Activated CD4-positive, alpha-beta T cell treated with anti-CD3 and anti-CD28 coated beads, Interleukin-2, amount 10 ng/mL, durations not matched to agents 24 days and 14 days (primary cell): Measurements from ENCODE around the gene RFXANK. TPM values are rescaled to one million over a fixed set of nuclear protein-coding genes. Genes with fewer than 3 reads are reported as not detected.

Experiments used
- DNase-seq: peaks from one replicate; pipeline ENCODE4 v3.0.0; 2022
- H3K27ac Mint-ChIP-seq: one replicate; pipeline ENCODE4 v1.8.0; 2022; ENCODE audit warnings: mild to moderate bottlenecking, mixed read lengths
- H3K27me3 Mint-ChIP-seq: one replicate; pipeline ENCODE4 v1.8.0; 2022; ENCODE audit warnings: mixed read lengths
- H3K36me3 Mint-ChIP-seq: one replicate; pipeline ENCODE4 v1.8.0; 2022; ENCODE audit warnings: low read depth, mild to moderate bottlenecking, mixed read lengths
- H3K4me1 Mint-ChIP-seq: one replicate; pipeline ENCODE4 v1.8.0; 2021; ENCODE audit warnings: mixed read lengths
- H3K4me3 Mint-ChIP-seq: one replicate; pipeline ENCODE4 v1.8.0; 2022; ENCODE audit warnings: mild to moderate bottlenecking, moderate library complexity, mixed read lengths
- H3K9me3 Mint-ChIP-seq: one replicate; pipeline ENCODE4 v1.8.0; 2021; ENCODE audit warnings: mixed read lengths
- intact Hi-C: fragments of 100-400 bp; cut with micrococcal nuclease; formaldehyde crosslinking; loops from one replicate; pipeline ENCODE4 v1.15.1; 2023
- total RNA-seq: library from RNA; stranded (reverse); gene quantifications from 2 replicates; pipeline ENCODE4 v1.2.3, GENCODE V29; 2022

The RFXANK gene
- total RNA-seq, 1 donor from 2014 or later = 111 TPM

- H3K9me3 Mint-ChIP-seq = no peaks in the 10 kb centered on the region
- DNase-seq = no peak
- peaks cover 20% of the 10 kb centered on the region for H3K27me3 Mint-ChIP-seq
- no peaks in the 10 kb centered on the region for H3K4me1 Mint-ChIP-seq
- no peak overlapping the region for H3K4me3 Mint-ChIP-seq
- intact Hi-C loops = no loop called here
- H3K27ac Mint-ChIP-seq = no peak overlapping the region
- H3K36me3 Mint-ChIP-seq = no peaks in the 10 kb centered on the region
Measured at GRCh38 chr19:19223060-19223459, 31.0 kb downstream of the RFXANK start.

DNA sequence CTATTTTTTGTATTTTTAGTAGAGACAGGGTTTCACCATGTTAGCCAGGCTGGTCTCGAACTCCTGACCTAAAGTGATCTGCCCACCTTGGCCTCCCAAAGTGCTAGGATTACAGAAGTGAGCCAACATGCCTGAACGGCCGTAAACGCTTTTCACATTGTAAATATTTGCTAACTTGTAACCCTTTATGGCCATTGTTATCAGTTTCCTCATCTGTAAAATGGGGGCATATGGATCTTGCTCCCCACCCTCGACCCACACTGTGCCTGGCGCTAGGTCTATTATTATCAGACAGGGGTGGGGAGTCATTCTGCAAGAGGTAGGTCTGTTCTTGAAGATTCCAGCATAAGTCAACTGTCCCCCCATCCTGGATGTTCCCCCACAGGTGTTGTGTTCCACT lies 31.6 kb downstream of the RFXANK start:
- no peak for DNase-seq
- no peaks in the 10 kb centered on the region for H3K9me3 Mint-ChIP-seq
- H3K27ac Mint-ChIP-seq = no peak overlapping the region
- intact Hi-C loops = no loop called here
- peaks cover 20% of the 10 kb centered on the region for H3K27me3 Mint-ChIP-seq
- H3K36me3 Mint-ChIP-seq = no peaks in the 10 kb centered on the region
- no peak overlapping the region for H3K4me3 Mint-ChIP-seq
- H3K4me1 Mint-ChIP-seq = no peaks in the 10 kb centered on the region

- peaks cover 18% of the 10 kb centered on the region for H3K27me3 Mint-ChIP-seq
- H3K9me3 Mint-ChIP-seq = no peaks in the 10 kb centered on the region
- H3K4me1 Mint-ChIP-seq = no peaks in the 10 kb centered on the region
- no peaks in the 10 kb centered on the region for H3K36me3 Mint-ChIP-seq
- DNase-seq = no peak
- peak overlapping the region; percentile 63 for H3K4me3 Mint-ChIP-seq
- intact Hi-C loops = no loop called here
- H3K27ac Mint-ChIP-seq = no peak overlapping the region
Measured at GRCh38 chr19:19224150-19224851, 32.2 kb downstream of the RFXANK start.

- Mint-ChIP-seq H3K36me3 (no peaks in the 10 kb centered on the region), H3K9me3 (no peaks in the 10 kb centered on the region), H3K4me3 (peak overlapping the region; percentile 80), H3K4me1 (no peaks in the 10 kb centered on the region), H3K27ac (peak overlapping the region; percentile 34), H3K27me3 (peaks cover 18% of the 10 kb centered on the region)
- peak; percentile 94 for DNase-seq
- intact Hi-C loops = loop anchor here (1.0 kb wide), 1 partner anchor 79 kb away; no protein-coding TSS in a partner anchor
Measured at GRCh38 chr19:19224852-19225494, 32.9 kb downstream of the RFXANK start.

DNA sequence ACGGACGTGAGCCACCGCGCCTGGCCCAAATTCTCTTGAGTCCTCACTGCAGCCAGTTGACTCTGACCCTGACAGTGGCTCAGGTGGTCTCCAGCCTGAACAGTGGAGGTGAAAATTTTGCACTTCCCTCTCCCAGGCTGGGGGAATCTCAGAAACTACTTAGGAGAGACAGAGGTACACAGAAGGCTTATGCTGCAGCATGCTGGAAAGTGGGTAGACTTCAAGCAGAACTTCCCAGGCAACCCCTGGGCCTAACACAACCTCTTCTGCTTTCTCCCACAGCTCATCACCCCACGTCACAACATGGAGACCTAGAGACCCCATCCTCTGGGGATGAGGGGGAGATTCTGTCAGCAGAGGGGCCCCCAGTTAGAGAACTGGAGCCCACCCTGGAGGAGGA lies 34.1 kb downstream of the RFXANK start:
- H3K9me3 Mint-ChIP-seq = no peaks in the 10 kb centered on the region
- intact Hi-C loops = no loop called here
- H3K4me1 Mint-ChIP-seq = no peaks in the 10 kb centered on the region
- peaks cover 16% of the 10 kb centered on the region for H3K27me3 Mint-ChIP-seq
- no peak overlapping the region for H3K27ac Mint-ChIP-seq
- DNase-seq = no peak
- H3K36me3 Mint-ChIP-seq = no peaks in the 10 kb centered on the region
- H3K4me3 Mint-ChIP-seq = no peak overlapping the region

DNA sequence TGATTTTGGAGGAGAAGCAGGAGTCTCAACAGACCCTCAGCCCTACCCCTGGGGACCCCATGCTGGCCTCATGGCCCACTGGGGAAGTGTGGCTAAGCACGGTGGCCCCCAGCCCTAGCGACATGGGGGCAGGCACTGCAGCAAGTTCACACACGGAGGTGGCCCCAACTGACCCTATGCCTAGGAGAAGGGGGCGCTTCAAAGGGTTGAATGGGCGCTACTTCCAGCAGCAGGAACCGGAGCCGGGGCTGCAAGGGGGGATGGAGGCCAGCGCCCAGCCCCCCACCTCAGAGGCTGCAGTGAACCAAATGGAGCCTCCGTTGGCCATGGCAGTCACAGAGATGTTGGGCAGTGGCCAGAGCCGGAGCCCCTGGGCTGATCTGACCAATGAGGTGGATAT lies 34.6 kb downstream of the RFXANK start:
- H3K9me3 Mint-ChIP-seq = no peaks in the 10 kb centered on the region
- H3K27me3 Mint-ChIP-seq = peaks cover 16% of the 10 kb centered on the region
- H3K4me3 Mint-ChIP-seq = no peak overlapping the region
- no peak for DNase-seq
- intact Hi-C loops = no loop called here
- no peaks in the 10 kb centered on the region for H3K4me1 Mint-ChIP-seq
- H3K36me3 Mint-ChIP-seq = no peaks in the 10 kb centered on the region
- no peak overlapping the region for H3K27ac Mint-ChIP-seq

GRCh38 chr19:19227217-19227616 lies 35.2 kb downstream of the RFXANK start:
- Mint-ChIP-seq H3K4me3 (no peak overlapping the region), H3K9me3 (no peaks in the 10 kb centered on the region), H3K4me1 (no peaks in the 10 kb centered on the region), H3K27me3 (peaks cover 16% of the 10 kb centered on the region), H3K27ac (no peak overlapping the region), H3K36me3 (no peaks in the 10 kb centered on the region)
- intact Hi-C loops = no loop called here
- DNase-seq = no peak

DNA sequence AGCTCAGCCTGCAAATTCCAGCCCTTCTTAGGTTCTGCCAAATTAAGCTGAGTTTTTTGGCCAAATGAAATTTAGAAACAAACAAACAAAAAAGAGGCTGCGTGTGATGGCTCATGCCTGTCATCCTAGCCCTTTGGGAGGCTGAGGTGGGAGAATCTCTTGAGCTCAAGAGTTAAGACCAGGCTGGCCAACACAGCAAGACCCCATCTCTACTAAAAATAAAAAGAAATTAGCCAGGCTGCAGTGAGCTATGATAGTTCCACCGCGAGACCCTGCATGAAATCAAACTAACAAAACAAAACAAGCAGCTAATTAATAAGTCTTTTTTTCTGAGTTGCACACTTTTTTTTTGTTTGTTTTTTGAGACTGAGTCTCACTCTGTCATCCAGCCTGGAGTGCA lies 37.6 kb downstream of the RFXANK start:
- H3K27ac Mint-ChIP-seq = no peak overlapping the region
- H3K4me3 Mint-ChIP-seq = no peak overlapping the region
- intact Hi-C loops = no loop called here
- no peaks in the 10 kb centered on the region for H3K9me3 Mint-ChIP-seq
- DNase-seq = no peak
- no peaks in the 10 kb centered on the region for H3K4me1 Mint-ChIP-seq
- H3K27me3 Mint-ChIP-seq = peaks cover 4% of the 10 kb centered on the region
- no peaks in the 10 kb centered on the region for H3K36me3 Mint-ChIP-seq

- intact Hi-C loops = no loop called here
- Mint-ChIP-seq H3K4me3 (no peak overlapping the region), H3K9me3 (peaks cover 4% of the 10 kb centered on the region), H3K36me3 (no peaks in the 10 kb centered on the region), H3K4me1 (no peaks in the 10 kb centered on the region), H3K27ac (no peak overlapping the region), H3K27me3 (no peaks in the 10 kb centered on the region)
- DNase-seq = no peak
Measured at GRCh38 chr19:19230999-19231398, 38.9 kb downstream of the RFXANK start.

DNA sequence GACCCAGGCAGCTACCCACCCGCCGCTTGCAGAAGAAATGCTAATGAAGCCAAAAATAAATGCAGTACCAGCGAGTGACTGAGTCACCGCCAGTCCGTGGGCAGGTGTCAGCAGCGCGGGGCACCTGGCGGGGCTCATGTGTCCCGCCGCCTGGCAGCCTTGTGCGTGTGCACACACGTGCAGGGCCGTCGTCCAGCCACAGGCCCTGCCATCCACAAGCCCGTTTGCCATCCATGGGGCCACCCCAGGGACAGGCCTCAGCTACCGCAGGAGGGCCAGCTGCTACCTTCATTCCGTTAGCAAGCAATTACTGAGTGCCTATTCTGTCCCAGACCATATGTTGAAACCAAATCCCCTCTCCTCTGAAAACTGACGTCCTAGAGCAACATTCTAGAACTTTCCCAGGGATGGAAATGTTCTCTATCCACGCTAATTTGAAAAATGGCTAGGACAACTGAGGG lies 40.2 kb downstream of the RFXANK start:
- H3K27me3 Mint-ChIP-seq = no peaks in the 10 kb centered on the region
- no peak overlapping the region for H3K27ac Mint-ChIP-seq
- H3K4me1 Mint-ChIP-seq = no peaks in the 10 kb centered on the region
- no peak overlapping the region for H3K4me3 Mint-ChIP-seq
- no peak for DNase-seq
- H3K36me3 Mint-ChIP-seq = no peaks in the 10 kb centered on the region
- peaks cover 8% of the 10 kb centered on the region for H3K9me3 Mint-ChIP-seq
- intact Hi-C loops = no loop called here

- Mint-ChIP-seq H3K27ac (no peak overlapping the region), H3K27me3 (no peaks in the 10 kb centered on the region), H3K9me3 (peaks cover 10% of the 10 kb centered on the region), H3K4me3 (no peak overlapping the region), H3K4me1 (no peaks in the 10 kb centered on the region), H3K36me3 (no peaks in the 10 kb centered on the region)
- DNase-seq = no peak
- intact Hi-C loops = no loop called here
Measured at GRCh38 chr19:19234220-19234816, 42.3 kb downstream of the RFXANK start.

DNA sequence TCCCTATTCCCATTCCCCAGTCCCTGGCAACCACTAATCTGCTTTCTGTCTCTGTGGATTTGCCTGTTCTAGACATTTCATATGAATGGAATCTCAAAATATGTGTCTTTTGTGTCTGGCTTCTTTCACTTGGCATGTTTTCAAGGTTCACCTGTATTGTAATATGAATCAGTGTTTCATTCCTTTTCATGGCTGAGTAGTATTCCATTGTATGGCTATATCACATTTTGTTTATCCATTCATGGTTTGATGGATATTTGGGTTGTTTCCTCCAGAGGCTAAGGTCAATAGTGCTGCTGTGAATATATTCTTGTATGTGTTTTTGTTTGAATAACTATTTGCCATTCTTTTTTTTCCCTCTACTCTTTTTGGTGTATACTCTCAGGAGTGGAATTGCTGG lies 44.1 kb downstream of the RFXANK start:
- no peak overlapping the region for H3K27ac Mint-ChIP-seq
- no peaks in the 10 kb centered on the region for H3K36me3 Mint-ChIP-seq
- H3K4me1 Mint-ChIP-seq = no peaks in the 10 kb centered on the region
- no peak overlapping the region for H3K4me3 Mint-ChIP-seq
- peaks cover 3% of the 10 kb centered on the region for H3K27me3 Mint-ChIP-seq
- DNase-seq = no peak
- intact Hi-C loops = no loop called here
- H3K9me3 Mint-ChIP-seq = peaks cover 10% of the 10 kb centered on the region

GRCh38 chr19:19238126-19238894 lies 46.3 kb downstream of the RFXANK start:
- no peak for DNase-seq
- Mint-ChIP-seq H3K36me3 (no peaks in the 10 kb centered on the region), H3K27me3 (peaks cover 3% of the 10 kb centered on the region), H3K4me1 (no peaks in the 10 kb centered on the region), H3K4me3 (no peak overlapping the region), H3K27ac (no peak overlapping the region), H3K9me3 (peaks cover 10% of the 10 kb centered on the region)
- intact Hi-C loops = no loop called here

GRCh38 chr19:19239675-19240074 lies 47.6 kb downstream of the RFXANK start:
- DNase-seq = no peak
- Mint-ChIP-seq H3K27ac (no peak overlapping the region), H3K4me3 (no peak overlapping the region), H3K9me3 (peaks cover 10% of the 10 kb centered on the region), H3K36me3 (no peaks in the 10 kb centered on the region), H3K4me1 (no peaks in the 10 kb centered on the region), H3K27me3 (peaks cover 3% of the 10 kb centered on the region)
- intact Hi-C loops = no loop called here
